ENCODE data around the gene ENO1.

GRCh38 chr1:8823295-8823664 lies 55.2 kb downstream of the ENO1 start:
- TF ChIP-seq POLR2AphosphoS5 (IDR thresholded peaks at IDR 0.05; ENCODE audit: borderline replicate concordance, low read depth, low read length) (no peak), EZH2 (IDR thresholded peaks at IDR 0.05) (no peak), FOXP2 (optimal IDR thresholded peaks at IDR 0.05; ENCODE audit: control extremely low read depth, extremely low read length, insufficient read depth) (no peak)
